AG10803 (cell line): ENCODE data around the gene GNE.

ENCODE experiments used
- DNase-seq: peaks from one replicate; pipeline ENCODE4 v3.0.0; 2010; ENCODE audit warnings: low read depth
- H3K4me3 ChIP-seq: 2 replicates; pipeline ENCODE4 v1.5.1; 2011; ENCODE audit warnings: mild to moderate bottlenecking, low read length, control low read depth
- CTCF ChIP-seq: conservative IDR thresholded peaks from 2 replicates; pipeline ENCODE4 v1.5.1; 2011; ENCODE audit warnings: mild to moderate bottlenecking, low read length, control low read depth, inconsistent platforms

Gene GNE

GRCh38 chr9:36218411-36218901 lies 39.8 kb downstream of the GNE start:
- H3K4me3 ChIP-seq = no peak overlapping the region
- no peak for TF ChIP-seq CTCF
- DNase-seq = no peak

- no peak overlapping the region for H3K4me3 ChIP-seq
- TF ChIP-seq CTCF = no peak
- no peak for DNase-seq
Measured at GRCh38 chr9:36218011-36218410, 40.2 kb downstream of the GNE start.

GRCh38 chr9:36217256-36217968 lies 40.8 kb downstream of the GNE start:
- DNase-seq = no peak
- H3K4me3 ChIP-seq = no peak overlapping the region
- TF ChIP-seq CTCF = no peak

- DNase-seq = peak; percentile 73
- TF ChIP-seq CTCF = no peak
Measured at GRCh38 chr9:36214571-36214970, 43.7 kb downstream of the GNE start.

GRCh38 chr9:36213989-36214388 lies 44.3 kb downstream of the GNE start:
- TF ChIP-seq CTCF = no peak
- no peak for DNase-seq
- no peak overlapping the region for H3K4me3 ChIP-seq

More at GRCh38 chr9:36214571-36214970, 43.7 kb downstream of the GNE start:
- H3K4me3 ChIP-seq = no peak overlapping the region

GRCh38 chr9:36213387-36213786 lies 44.9 kb downstream of the GNE start:
- no peak for DNase-seq
- H3K4me3 ChIP-seq = no peak overlapping the region
- TF ChIP-seq CTCF = no peak

- DNase-seq = no peak
- H3K4me3 ChIP-seq = no peak overlapping the region
- TF ChIP-seq CTCF = no peak
Measured at GRCh38 chr9:36211510-36211909, 46.7 kb downstream of the GNE start.
